K562 (cell line): ENCODE results near the gene ZNF544. TPM values are rescaled to one million over a fixed set of nuclear protein-coding genes. Genes with fewer than 3 reads are reported as not detected.

Experiments used
- ATF7 ChIP-seq: fragments of 450-650 bp; IDR thresholded peaks from 2 replicates; pipeline ENCODE4 v1.7.1; 2014; ENCODE audit warnings: mild to moderate bottlenecking, moderate library complexity
- CCAR2 ChIP-seq: fragments of 200-400 bp; formaldehyde crosslinking; IDR thresholded peaks from 2 replicates; pipeline ENCODE4 v1.6.1; 2017; ENCODE audit warnings: mild to moderate bottlenecking, low read depth, low read length
- ELF1 ChIP-seq: fragments of 200-800 bp; sonication (Bioruptor generic); IDR thresholded peaks from 2 replicates; pipeline ENCODE4 v1.6.1; 2016; ENCODE audit warnings: missing genetic modification characterization, missing compliant biosample characterization
- FIP1L1 ChIP-seq: fragments of 200-400 bp; formaldehyde crosslinking; IDR thresholded peaks from 2 replicates; pipeline ENCODE4 v1.6.1; 2018; ENCODE audit warnings: mild to moderate bottlenecking, low read depth, low read length; ENCODE audit not compliant: poor library complexity, severe bottlenecking
- FOXA1 ChIP-seq: fragments of 450-650 bp; IDR thresholded peaks from 2 replicates; pipeline ENCODE4 v1.6.1; 2016; ENCODE audit warnings: mild to moderate bottlenecking, borderline replicate concordance
- KHSRP ChIP-seq: fragments of 450-650 bp; IDR thresholded peaks from 2 replicates; pipeline ENCODE4 v1.6.1; 2017
- MXI1 ChIP-seq: IDR thresholded peaks from 2 replicates; pipeline ENCODE4 v1.6.1; 2011; ENCODE audit warnings: low read depth, mild to moderate bottlenecking, improper control_type of control experiment, low read length
- NFIC ChIP-seq: fragments of 450-650 bp; IDR thresholded peaks from 2 replicates; pipeline ENCODE4 v1.6.1; 2017; ENCODE audit warnings: mild to moderate bottlenecking, inconsistent platforms
- PCBP2 ChIP-seq: fragments of 200-400 bp; formaldehyde crosslinking; IDR thresholded peaks from 2 replicates; pipeline ENCODE4 v1.6.1; 2018; ENCODE audit warnings: low read length, low read depth, mild to moderate bottlenecking, moderate library complexity; ENCODE audit not compliant: poor library complexity, severe bottlenecking
- TCF3 ChIP-seq: sonication (generic); formaldehyde crosslinking; IDR thresholded peaks from 2 replicates; pipeline ENCODE4 v1.4.0; 2020; ENCODE audit warnings: mild to moderate bottlenecking, missing genetic modification reagents
- TCFL5 ChIP-seq: fragments of 250-450 bp; sonication (Bioruptor Pico); conservative IDR thresholded peaks from 2 replicates; pipeline ENCODE4 v1.6.1; 2021; ENCODE audit warnings: mild to moderate bottlenecking, moderate library complexity, matching md5 sums
- TEAD2 ChIP-seq: fragments of 450-650 bp; IDR thresholded peaks from 2 replicates; pipeline ENCODE4 v1.6.1; 2016; ENCODE audit warnings: missing genetic modification characterization, control low read depth, missing compliant biosample characterization
- ZBTB9 ChIP-seq: fragments of 450-650 bp; formaldehyde crosslinking; IDR thresholded peaks from 2 replicates; pipeline ENCODE4 v1.4.0; 2020; ENCODE audit warnings: mild to moderate bottlenecking, moderate library complexity
- ZC3H4 ChIP-seq: sonication (generic); formaldehyde crosslinking; IDR thresholded peaks from 2 replicates; pipeline ENCODE4 v1.9.0; 2021; ENCODE audit warnings: missing genetic modification reagents, borderline replicate concordance
- ZNF253 ChIP-seq: fragments of 250-450 bp; sonication (Bioruptor Pico); conservative IDR thresholded peaks from 2 replicates; pipeline ENCODE4 v1.6.1; 2021; ENCODE audit warnings: mild to moderate bottlenecking
- ZNF280A ChIP-seq: fragments of 450-650 bp; IDR thresholded peaks from 2 replicates; pipeline ENCODE4 v1.6.1; 2018; ENCODE audit warnings: mild to moderate bottlenecking, low read depth; ENCODE audit not compliant: partially characterized antibody
- ZNF318 ChIP-seq, 2 experiments: fragments of 450-650 bp; IDR thresholded peaks; 2 replicates each; pipeline ENCODE4 v1.6.1; 2016; ENCODE audit warnings: mild to moderate bottlenecking in 2 of 2, borderline replicate concordance in 1 of 2, low read depth in 1 of 2, moderate library complexity in 1 of 2
- ZSCAN29 ChIP-seq: fragments of 450-650 bp; IDR thresholded peaks from 2 replicates; pipeline ENCODE4 v1.6.1; 2017
- polyA plus RNA-seq, 8 experiments: library from polyadenylated mRNA; depleted of rRNA in 4 of 8; stranded (reverse) in 5 of 8; unstranded in 3 of 8; fragments of >200 nt; fragmentation: Nextera tagmentation in 2 of 8; fragmentation: Illumina TruSeq in 1 of 8; extraction: Ambion mirVana in 2 of 8; extraction: Trizol in 1 of 8; gene quantifications; 2 replicates each; pipeline versions ENCODE4 v1.2.1 to v1.2.3, GENCODE V29; 2011 to 2014; ENCODE audit warnings: inconsistent platforms in 1 of 8, missing spikeins in 1 of 8
- total RNA-seq, 7 experiments: library from RNA; depleted of rRNA in 6 of 7; stranded (reverse); fragments of >200 nt in 6 of 7; fragmentation: Illumina TruSeq in 2 of 7; extraction: Trizol in 2 of 7; gene quantifications; 2 replicates each; pipeline versions ENCODE4 v1.2.1 to v1.2.3, GENCODE V29; 2011 to 2021; ENCODE audit warnings: low replicate concordance in 1 of 7

Gene ZNF544
- total and polyA plus RNA-seq, 9 of the 15 experiments (the other 6 are each of a cell fraction or from before 2014, with no cell fraction given): 23.6 to 59.0 (median 41.4) TPM

GRCh38 chr19:58228585-58229254 lies at the start of gene ZNF544 (continued):
- no peak for TF ChIP-seq ZNF318 (IDR thresholded peaks at IDR 0.05; ENCODE audit: borderline replicate concordance in 1 of 2, low read depth in 1 of 2)
- TF ChIP-seq ZBTB9 (CRISPR knock-in tag): peak; percentile 22; the same call in 1 of the 2 replicates
- TF ChIP-seq ATF7: peak; percentile 71
- TF ChIP-seq FOXA1: no peak
- 0 out of 2 replicates have a peak, but pooled peaks have one; percentile 47 for TF ChIP-seq NFIC
- no peak for TF ChIP-seq ZSCAN29
- no peak for TF ChIP-seq ZNF280A
- no peak for TF ChIP-seq ZNF253 (CRISPR knock-in tag)
- 0 out of 2 replicates have a peak, but pooled peaks have one; percentile 19 for TF ChIP-seq MXI1
- TF ChIP-seq KHSRP: no peak
- TF ChIP-seq ZC3H4 (CRISPR knock-in tag): 0 out of 2 replicates have a peak, but pooled peaks have one; percentile 65
- TF ChIP-seq TEAD2: no peak
- TF ChIP-seq PCBP2: no peak
- TF ChIP-seq TCF3 (CRISPR knock-in tag): no peak
- no peak for TF ChIP-seq TCFL5
- peak; percentile 73 for TF ChIP-seq FIP1L1
- TF ChIP-seq ELF1: peak; percentile 33; the same call in 1 of the 2 replicates
- no peak for TF ChIP-seq CCAR2
